ENCODE measurements around the gene CAP1. TPM values are rescaled to one million over a fixed set of nuclear protein-coding genes. Genes with fewer than 3 reads are reported as not detected.

CAP1 gene
- total RNA-seq, 2 experiments from 2014 or later, result 528 to 539 TPM

DNA sequence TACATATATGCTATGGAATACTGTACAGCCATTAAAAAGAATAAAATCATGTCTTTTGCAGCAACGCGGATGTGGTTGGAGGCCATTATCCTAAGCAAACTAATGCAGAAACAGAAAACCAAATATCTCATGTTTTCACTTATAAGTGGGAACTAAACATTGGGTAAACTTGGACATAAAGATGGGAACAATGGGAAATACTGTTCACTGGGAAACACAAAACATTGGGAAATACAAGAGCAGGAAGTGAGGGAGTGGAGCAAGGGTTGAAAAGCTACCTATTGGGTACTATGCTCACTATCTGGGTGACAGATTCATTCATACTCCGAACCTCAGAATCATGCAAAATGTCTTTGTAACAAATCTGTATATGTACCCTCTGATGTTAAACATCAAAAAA, 73.9 kb downstream of the CAP1 start:
- CTCF ChIA-PET, result no interaction called here

DNA sequence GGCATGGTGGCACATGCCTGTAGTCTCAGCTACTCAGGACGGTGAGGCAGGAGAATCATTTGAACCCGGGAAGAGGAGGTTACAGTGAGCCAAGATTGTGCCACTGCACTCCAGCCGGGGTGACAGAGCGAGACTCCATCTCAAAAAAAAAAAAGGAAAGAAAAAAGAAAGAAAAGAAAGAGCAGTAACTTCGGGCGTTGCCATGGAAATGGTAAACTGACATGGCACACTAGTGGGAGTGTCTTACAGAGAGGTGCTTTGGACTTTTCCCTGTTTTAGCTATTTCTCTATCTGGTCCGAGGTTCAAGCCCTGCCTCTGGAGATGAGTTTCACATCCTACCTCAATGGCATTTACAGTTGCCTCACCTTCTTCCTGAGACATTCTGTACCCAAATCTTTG, 79.6 kb downstream of the CAP1 start:
- CTCF ChIA-PET, result interaction anchor here (1.9 kb wide), 1 partner anchor 24 kb away, joined by 4 read pairs; no protein-coding TSS in a partner anchor
- POLR2A ChIA-PET, result no interaction called here

More for the DNA sequence above, 73.9 kb downstream of the CAP1 start:
- POLR2A ChIA-PET, result no interaction called here

Other genes starting within 250 kb of the CAP1 start
- 10 to 100 TPM; 42.6 to 44.5 TPM for gene TRIT1, start 157.2 kb upstream of the CAP1 start, total RNA-seq
- gene MYCL, start 138.8 kb upstream of the CAP1 start, total RNA-seq, result under 1 TPM; 0.08 to 0.17 TPM
- gene MFSD2A, start 85.6 kb upstream of the CAP1 start, total RNA-seq, result 10 to 100 TPM; 23.7 to 24.0 TPM
- gene PPT1, start 56.5 kb downstream of the CAP1 start, total RNA-seq, result 100 to 1,000 TPM; 119 to 127 TPM
- 10 to 100 TPM; 14.6 to 15.1 TPM for gene RLF, start 120.7 kb downstream of the CAP1 start, total RNA-seq
- not detected for gene TMCO2, start 207.2 kb downstream of the CAP1 start, total RNA-seq
- 10 to 100 TPM; 48.2 to 49.4 TPM for gene ZMPSTE24, start 217.5 kb downstream of the CAP1 start, total RNA-seq

Measured in activated CD8-positive, alpha-beta memory T cell treated with anti-CD3 and anti-CD28 coated beads for 36 hours (primary cell).